ENCODE results near the gene NFKB1. TPM values are rescaled to one million over a fixed set of nuclear protein-coding genes. Genes with fewer than 3 reads are reported as not detected.
"Not testable (repeated sequence)": the region's sequence is repeated elsewhere in the genome, so short reads cannot be mapped to it uniquely, and the experiment has no call there.

NFKB1 gene
- total RNA-seq, result 32.2 TPM

GRCh38 chr4:102500696-102501446 is at the start of gene NFKB1:
TSS of gene NFKB1 (plus strand) at chr4:102501359. CDS start at chr4:102525519, 24,160 bp downstream.
- DNase-seq, result peak; percentile 88

GRCh38 chr4:102452854-102453253 is 48.3 kb upstream of the NFKB1 start:
- no peak for DNase-seq

- no peak for DNase-seq
These were observed 47.3 kb upstream of the NFKB1 start for GRCh38 chr4:102453827-102454226.

GRCh38 chr4:102454268-102454667 is 46.9 kb upstream of the NFKB1 start:
- DNase-seq, result no peak

- DNase-seq, result peak; percentile 58
These were observed 46.0 kb upstream of the NFKB1 start for GRCh38 chr4:102454981-102455685.

GRCh38 chr4:102455750-102456149 is 45.4 kb upstream of the NFKB1 start:
- DNase-seq, result no peak

GRCh38 chr4:102466298-102466697 is 34.9 kb upstream of the NFKB1 start:
- DNase-seq, result no peak

- DNase-seq, result no peak
These were observed 31.4 kb upstream of the NFKB1 start for GRCh38 chr4:102469806-102470205.

GRCh38 chr4:102472441-102473013 is 28.6 kb upstream of the NFKB1 start:
- no peak for DNase-seq

- no peak for DNase-seq
These were observed 27.7 kb upstream of the NFKB1 start for GRCh38 chr4:102473476-102473875.

- no peak for DNase-seq
These were observed 26.2 kb upstream of the NFKB1 start for GRCh38 chr4:102474736-102475504.

- no peak for DNase-seq
These were observed 23.5 kb upstream of the NFKB1 start for GRCh38 chr4:102477657-102478056.

GRCh38 chr4:102478186-102478585 is 23.0 kb upstream of the NFKB1 start:
- no peak for DNase-seq

GRCh38 chr4:102479832-102480231 is 21.3 kb upstream of the NFKB1 start:
- DNase-seq, result not testable (repeated sequence)

- no peak for DNase-seq
These were observed 18.0 kb upstream of the NFKB1 start for GRCh38 chr4:102483120-102483519.

- not testable (repeated sequence) for DNase-seq
These were observed 17.0 kb upstream of the NFKB1 start for GRCh38 chr4:102483990-102484692.

GRCh38 chr4:102492531-102493241 is 8.5 kb upstream of the NFKB1 start:
- no peak for DNase-seq

- DNase-seq, result no peak
These were observed 7.9 kb upstream of the NFKB1 start for GRCh38 chr4:102493257-102493656.

GRCh38 chr4:102493794-102494193 is 7.4 kb upstream of the NFKB1 start:
- DNase-seq, result no peak

GRCh38 chr4:102494603-102495002 is 6.6 kb upstream of the NFKB1 start:
- DNase-seq, result no peak

- DNase-seq, result no peak
These were observed 3.2 kb upstream of the NFKB1 start for GRCh38 chr4:102497986-102498385.
